GM12801 (cell line): ENCODE data around the gene LMTK2.

Experiments used
- CTCF ChIP-seq: IDR thresholded peaks from one replicate; pipeline ENCODE4 v1.5.1; 2011; ENCODE audit warnings: control low read depth; ENCODE audit not compliant: insufficient read length; ENCODE audit errors: extremely low read depth

The LMTK2 gene

GRCh38 chr7:98240961-98241673, 134.5 kb downstream of the LMTK2 start:
- no peak for TF ChIP-seq CTCF

DNA sequence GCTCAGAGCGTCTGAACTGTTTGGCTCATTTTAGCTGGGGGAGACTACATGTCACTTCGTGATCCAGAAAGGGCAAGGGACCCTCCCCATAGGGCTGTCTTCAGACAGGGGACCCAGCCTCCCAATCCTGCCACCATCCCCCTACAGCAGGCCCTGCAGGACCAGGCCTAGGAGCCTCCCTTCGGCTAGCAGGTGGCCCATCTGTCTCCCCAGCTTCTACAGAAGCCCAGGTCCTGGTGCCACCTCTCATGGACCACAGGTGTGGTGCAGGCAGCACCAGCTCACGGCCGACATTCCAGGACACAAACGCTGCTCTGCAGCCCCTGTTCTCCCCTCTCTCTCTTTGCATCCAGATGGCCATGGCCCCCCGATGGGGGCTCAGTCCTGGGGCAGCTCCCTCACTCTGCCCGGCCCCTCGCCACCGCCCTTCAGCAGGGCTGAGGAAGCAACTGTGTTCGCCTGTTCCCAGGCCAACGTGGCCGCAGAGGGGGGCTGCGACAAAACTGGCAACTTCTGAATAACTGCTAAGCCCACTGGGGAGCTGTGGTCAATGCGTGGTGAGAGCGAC, 135.1 kb downstream of the LMTK2 start:
- no peak for TF ChIP-seq CTCF

DNA sequence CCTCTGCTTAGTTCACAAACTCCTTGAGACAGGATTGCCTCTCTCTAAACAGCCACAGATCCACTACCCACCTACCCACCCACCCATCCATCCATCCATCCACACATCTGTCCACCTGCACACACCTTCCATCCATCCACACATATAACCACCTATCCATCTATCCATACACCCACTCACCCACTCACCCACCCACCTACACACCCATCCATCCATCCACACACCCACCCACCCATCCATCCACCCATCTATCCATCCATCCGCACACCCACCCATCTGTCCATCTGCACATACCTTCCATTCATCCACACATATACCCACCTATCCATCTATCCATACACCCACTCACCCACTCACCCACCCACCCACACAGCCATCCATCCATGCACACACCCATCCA, 135.7 kb downstream of the LMTK2 start:
- no peak for TF ChIP-seq CTCF

- no peak for TF ChIP-seq CTCF
Measured at GRCh38 chr7:98242934-98243333, 136.3 kb downstream of the LMTK2 start.

DNA sequence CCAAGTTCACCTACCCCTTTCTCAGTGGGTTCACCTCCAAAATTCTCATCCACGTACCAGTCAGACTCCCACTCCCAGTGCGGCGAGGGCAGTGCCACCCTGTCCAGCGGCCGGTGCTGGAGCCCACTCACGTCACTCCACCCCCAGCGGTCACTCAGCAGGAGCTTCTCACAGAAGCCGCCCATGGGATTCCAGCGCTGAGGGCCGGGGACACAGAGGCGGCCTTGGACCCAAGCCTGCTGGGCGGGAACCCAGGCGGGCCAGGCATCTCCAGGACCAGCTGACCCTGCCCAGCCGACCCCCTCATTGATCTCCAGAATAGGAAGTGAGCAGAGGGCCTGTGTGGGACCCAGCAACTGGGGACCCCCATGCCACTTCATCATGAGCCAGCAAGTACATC, 138.2 kb downstream of the LMTK2 start:
- TF ChIP-seq CTCF = no peak

- no peak for TF ChIP-seq CTCF
Measured at GRCh38 chr7:98248156-98248555, 141.5 kb downstream of the LMTK2 start.

GRCh38 chr7:98249106-98249505, 142.4 kb downstream of the LMTK2 start:
- TF ChIP-seq CTCF = no peak
